ENCODE measurements around the gene EHF. TPM values are rescaled to one million over a fixed set of nuclear protein-coding genes. Genes with fewer than 3 reads are reported as not detected.
A peak's percentile ranks its signal among the peaks of the same experiment; 100 is the strongest.

EHF gene
- total RNA-seq, 1 donor from 2014 or later = 239 TPM

DNA sequence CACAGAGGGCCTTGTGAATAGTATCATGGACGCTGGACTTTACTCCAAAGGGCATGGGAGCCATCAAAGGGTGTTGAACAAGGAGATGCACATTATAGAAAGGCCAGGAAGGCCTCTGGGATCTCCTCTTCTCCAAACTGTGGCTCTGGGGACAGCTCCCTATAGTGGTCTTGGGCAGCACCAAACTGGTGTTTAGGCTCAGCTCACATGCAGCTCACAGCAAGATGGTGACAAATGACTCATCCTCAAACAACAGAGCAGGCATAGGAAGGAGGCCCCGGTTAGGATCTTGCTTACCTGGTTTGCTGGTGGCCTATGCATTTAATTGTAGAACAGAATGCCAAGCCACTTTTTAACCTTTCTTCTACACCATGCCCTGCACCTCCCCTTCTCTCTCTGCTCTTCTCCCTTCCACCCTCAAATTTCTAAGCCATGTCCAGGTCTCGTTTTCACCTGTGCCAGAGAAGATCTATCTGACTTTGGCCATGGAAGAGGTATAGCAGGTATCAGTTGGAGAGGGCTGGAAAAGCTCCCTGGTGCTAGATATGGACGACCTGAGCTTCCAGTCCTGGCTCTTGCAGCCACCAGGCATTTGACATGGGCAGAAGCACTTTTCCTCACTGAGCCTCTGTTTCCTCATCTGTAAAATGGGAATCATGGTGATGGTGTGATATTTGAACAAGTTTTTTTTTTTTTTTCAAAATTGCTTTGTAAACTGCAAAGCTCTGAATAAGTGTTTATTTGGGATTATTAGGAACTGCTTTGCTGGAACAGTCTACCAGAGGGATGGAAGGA is 14.4 kb upstream of the EHF start:
- no peak for DNase-seq (ENCODE audit: low read depth)
- no peak for FAIRE-seq
- Histone ChIP-seq H3K4me3 (ENCODE audit: low read depth, low read length) (no peak overlapping the region), H3K27me3 (ENCODE audit: control insufficient read depth, insufficient read depth, low read length) (no peaks in the 10 kb centered on the region), H3K36me3 (ENCODE audit: control insufficient read depth, insufficient read depth, low read length) (no peaks in the 10 kb centered on the region)
- no peak for TF ChIP-seq CTCF (IDR thresholded peaks at IDR 0.05; ENCODE audit: insufficient read depth, low read length, severe bottlenecking)

DNA sequence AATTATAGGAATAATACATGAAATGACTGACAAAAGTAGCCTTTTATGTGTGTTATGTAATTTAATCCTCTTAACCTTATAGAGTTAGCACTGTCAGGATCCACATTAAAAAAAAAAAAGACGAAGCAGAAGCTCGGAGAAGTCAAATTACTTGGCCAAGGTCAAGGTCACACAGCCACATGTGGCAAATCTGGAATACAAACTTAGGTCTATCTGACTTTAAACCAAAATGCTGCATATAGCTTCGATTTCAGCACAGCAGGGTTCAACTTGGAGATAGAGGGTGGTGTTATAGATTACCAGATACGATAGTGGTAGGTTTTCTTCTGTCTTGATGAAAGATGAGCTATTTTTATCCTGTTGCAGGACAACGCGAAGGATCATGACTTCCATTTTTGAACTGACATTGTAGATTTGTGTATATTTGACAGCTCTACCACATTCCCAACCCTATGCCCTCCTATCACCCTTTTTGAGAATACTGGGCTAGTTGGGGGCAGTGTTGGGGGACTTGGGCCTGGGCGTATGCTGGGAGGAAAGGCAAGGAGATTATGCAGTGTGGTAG is 11.6 kb upstream of the EHF start:
- DNase-seq (ENCODE audit: low read depth) (no peak), FAIRE-seq (no peak)
- H3K36me3 ChIP-seq (ENCODE audit: control insufficient read depth, insufficient read depth, low read length) = no peaks in the 10 kb centered on the region
- no peak overlapping the region for H3K4me3 ChIP-seq (ENCODE audit: low read depth, low read length)
- TF ChIP-seq CTCF (IDR thresholded peaks at IDR 0.05; ENCODE audit: insufficient read depth, low read length, severe bottlenecking) = no peak
- H3K27me3 ChIP-seq (ENCODE audit: control insufficient read depth, insufficient read depth, low read length) = no peaks in the 10 kb centered on the region

- Histone ChIP-seq H3K36me3 (ENCODE audit: control insufficient read depth, insufficient read depth, low read length) (no peaks in the 10 kb centered on the region), H3K27me3 (ENCODE audit: control insufficient read depth, insufficient read depth, low read length) (no peaks in the 10 kb centered on the region), H3K4me3 (ENCODE audit: low read depth, low read length) (no peak overlapping the region)
- DNase-seq (ENCODE audit: low read depth) (peak; percentile 96), FAIRE-seq (peak; percentile 93)
- no peak for TF ChIP-seq CTCF (IDR thresholded peaks at IDR 0.05; ENCODE audit: insufficient read depth, low read length, severe bottlenecking)
These were observed 11.0 kb upstream of the EHF start for GRCh38 chr11:34609850-34610249.

- DNase-seq (ENCODE audit: low read depth) (no peak), FAIRE-seq (no peak)
- TF ChIP-seq CTCF (IDR thresholded peaks at IDR 0.05; ENCODE audit: insufficient read depth, low read length, severe bottlenecking) = no peak
- Histone ChIP-seq H3K27me3 (ENCODE audit: control insufficient read depth, insufficient read depth, low read length) (no peaks in the 10 kb centered on the region), H3K4me3 (ENCODE audit: low read depth, low read length) (no peak overlapping the region), H3K36me3 (ENCODE audit: control insufficient read depth, insufficient read depth, low read length) (no peaks in the 10 kb centered on the region)
These were observed 10.4 kb upstream of the EHF start for GRCh38 chr11:34610324-34611041.

DNA sequence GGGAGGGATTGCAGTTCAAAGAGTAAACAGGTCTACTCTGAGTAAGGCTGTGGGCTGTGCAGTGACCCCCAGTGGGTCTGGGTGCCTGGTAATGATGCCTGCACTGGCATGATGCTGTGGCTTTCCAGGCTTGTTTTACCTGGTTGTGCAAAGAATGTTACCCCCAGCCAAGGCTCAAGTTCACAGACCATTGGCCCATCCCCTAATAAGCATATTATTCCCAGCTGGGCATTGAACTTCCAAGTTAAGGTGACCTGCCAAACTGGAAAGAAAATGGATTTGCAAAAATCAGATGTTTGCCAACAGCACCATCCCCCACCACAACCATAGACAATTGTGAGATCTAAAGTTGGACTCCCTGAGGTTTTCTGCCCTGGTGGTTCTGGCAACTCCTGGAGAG is 7.9 kb upstream of the EHF start:
- Histone ChIP-seq H3K36me3 (ENCODE audit: control insufficient read depth, insufficient read depth, low read length) (no peaks in the 10 kb centered on the region), H3K4me3 (ENCODE audit: low read depth, low read length) (no peak overlapping the region), H3K27me3 (ENCODE audit: control insufficient read depth, insufficient read depth, low read length) (no peaks in the 10 kb centered on the region)
- TF ChIP-seq CTCF (IDR thresholded peaks at IDR 0.05; ENCODE audit: insufficient read depth, low read length, severe bottlenecking) = no peak
- no peak for DNase-seq (ENCODE audit: low read depth)
- FAIRE-seq = no peak
